Measurements from ENCODE around the gene LYZ. TPM values are rescaled to one million over a fixed set of nuclear protein-coding genes. Genes with fewer than 3 reads are reported as not detected.

Gene LYZ
- total RNA-seq, 2 donors from 2014 or later = 20.6 to 162 TPM

DNA sequence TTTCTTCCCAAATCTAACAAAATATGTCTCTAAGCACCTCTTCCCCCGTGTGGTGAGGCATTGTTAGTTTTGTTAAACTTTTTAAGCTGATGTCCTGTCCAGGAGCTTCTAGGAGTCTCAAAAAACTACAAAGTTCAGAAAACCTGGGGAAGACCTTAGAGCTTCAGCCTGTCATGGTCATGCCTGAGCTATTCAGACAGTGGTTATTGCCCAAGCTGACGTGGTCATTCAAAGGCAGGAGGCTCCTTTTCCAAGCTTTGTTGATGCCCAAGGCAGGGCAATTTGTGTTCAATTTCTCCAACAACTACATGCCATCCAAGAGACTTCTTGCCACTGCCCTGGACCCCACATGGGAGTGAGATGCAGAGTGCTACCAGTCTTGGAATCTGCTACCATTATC, 5.8 kb upstream of the LYZ start:
- no peak overlapping the region for H3K4me3 ChIP-seq
- TF ChIP-seq, protein P1, sequence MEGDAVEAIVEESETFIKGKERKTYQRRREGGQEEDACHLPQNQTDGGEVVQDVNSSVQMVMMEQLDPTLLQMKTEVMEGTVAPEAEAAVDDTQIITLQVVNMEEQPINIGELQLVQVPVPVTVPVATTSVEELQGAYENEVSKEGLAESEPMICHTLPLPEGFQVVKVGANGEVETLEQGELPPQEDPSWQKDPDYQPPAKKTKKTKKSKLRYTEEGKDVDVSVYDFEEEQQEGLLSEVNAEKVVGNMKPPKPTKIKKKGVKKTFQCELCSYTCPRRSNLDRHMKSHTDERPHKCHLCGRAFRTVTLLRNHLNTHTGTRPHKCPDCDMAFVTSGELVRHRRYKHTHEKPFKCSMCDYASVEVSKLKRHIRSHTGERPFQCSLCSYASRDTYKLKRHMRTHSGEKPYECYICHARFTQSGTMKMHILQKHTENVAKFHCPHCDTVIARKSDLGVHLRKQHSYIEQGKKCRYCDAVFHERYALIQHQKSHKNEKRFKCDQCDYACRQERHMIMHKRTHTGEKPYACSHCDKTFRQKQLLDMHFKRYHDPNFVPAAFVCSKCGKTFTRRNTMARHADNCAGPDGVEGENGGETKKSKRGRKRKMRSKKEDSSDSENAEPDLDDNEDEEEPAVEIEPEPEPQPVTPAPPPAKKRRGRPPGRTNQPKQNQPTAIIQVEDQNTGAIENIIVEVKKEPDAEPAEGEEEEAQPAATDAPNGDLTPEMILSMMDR (IDR thresholded peaks at IDR 0.05) = no peak
- no peaks in the 10 kb centered on the region for H3K9me3 ChIP-seq
- H3K36me3 ChIP-seq = no peaks in the 10 kb centered on the region
- no peak overlapping the region for H3K27ac ChIP-seq
- no peak overlapping the region for H3K9ac ChIP-seq (ENCODE audit: low read depth in 2 of 2, low read length in 2 of 2)
- no peaks in the 10 kb centered on the region for H3K27me3 ChIP-seq
- intact Hi-C loops (cut with DNase I) = no loop called here
- no peak for DNase-seq
- no peaks in the 10 kb centered on the region for H3K4me1 ChIP-seq

DNA sequence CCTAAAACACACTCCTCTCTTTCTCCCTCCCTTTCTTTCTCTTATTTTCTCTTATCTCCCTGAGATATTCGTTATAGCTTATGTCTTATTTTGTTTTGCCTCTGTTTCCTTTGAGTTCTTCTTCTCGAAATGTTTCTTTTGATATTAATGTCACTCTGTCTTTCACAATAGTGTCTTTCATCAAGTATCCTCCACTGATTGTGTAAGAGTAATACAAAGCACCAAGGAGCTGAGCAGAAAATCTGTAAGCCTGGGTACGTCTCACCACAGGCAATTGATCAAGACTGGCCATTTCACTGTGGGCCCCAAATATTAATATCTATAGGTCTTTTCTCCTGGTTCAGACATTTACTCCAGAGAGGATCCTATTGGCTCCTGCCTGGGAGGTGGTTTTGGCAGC, 4.8 kb upstream of the LYZ start:
- no peaks in the 10 kb centered on the region for H3K27me3 ChIP-seq
- no peaks in the 10 kb centered on the region for H3K9me3 ChIP-seq
- H3K9ac ChIP-seq (ENCODE audit: low read depth in 2 of 2, low read length in 2 of 2) = no peak overlapping the region
- intact Hi-C loops (cut with DNase I) = no loop called here
- no peaks in the 10 kb centered on the region for H3K36me3 ChIP-seq
- peaks cover 4% of the 10 kb centered on the region for H3K4me1 ChIP-seq
- no peak overlapping the region for H3K27ac ChIP-seq
- no peak overlapping the region for H3K4me3 ChIP-seq
- TF ChIP-seq, protein P1 (IDR thresholded peaks at IDR 0.05) = no peak
- DNase-seq = no peak

GRCh38 chr12:69343885-69344612, 4.1 kb upstream of the LYZ start:
- Histone ChIP-seq H3K9ac (ENCODE audit: low read depth in 2 of 2, low read length in 2 of 2) (no peak overlapping the region), H3K27me3 (no peaks in the 10 kb centered on the region), H3K4me1 (peaks cover 4% of the 10 kb centered on the region), H3K9me3 (no peaks in the 10 kb centered on the region), H3K4me3 (no peak overlapping the region), H3K36me3 (no peaks in the 10 kb centered on the region), H3K27ac (no peak overlapping the region)
- TF ChIP-seq, protein P1 (IDR thresholded peaks at IDR 0.05) = no peak
- DNase-seq = no peak
- intact Hi-C loops (cut with DNase I) = no loop called here

DNA sequence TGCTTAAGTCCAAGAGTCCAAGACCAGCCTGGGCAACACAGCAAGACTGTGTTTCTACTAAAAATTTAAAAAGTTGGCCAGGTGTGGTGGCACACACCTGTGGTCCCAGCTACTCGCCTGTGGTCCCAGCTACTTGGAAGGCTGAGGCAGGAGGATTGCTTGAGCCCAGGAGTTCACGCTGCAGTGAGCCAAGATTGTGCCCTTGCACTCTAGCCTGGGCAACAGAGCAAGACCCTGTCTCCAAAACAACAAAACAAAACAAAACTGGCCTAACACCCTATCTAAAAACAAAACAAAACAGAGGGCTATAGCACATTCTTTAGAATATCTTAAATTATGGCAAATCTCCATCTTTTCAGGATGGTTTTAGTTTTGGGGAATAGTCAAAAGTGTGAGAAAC, 3.1 kb upstream of the LYZ start:
- no peak for DNase-seq
- intact Hi-C loops (cut with DNase I) = no loop called here
- no peak overlapping the region for H3K9ac ChIP-seq (ENCODE audit: low read depth in 2 of 2, low read length in 2 of 2)
- H3K27ac ChIP-seq = no peak overlapping the region
- no peaks in the 10 kb centered on the region for H3K27me3 ChIP-seq
- TF ChIP-seq, protein P1 (IDR thresholded peaks at IDR 0.05) = no peak
- no peak overlapping the region for H3K4me3 ChIP-seq
- peaks cover 4% of the 10 kb centered on the region for H3K4me1 ChIP-seq
- no peaks in the 10 kb centered on the region for H3K36me3 ChIP-seq
- H3K9me3 ChIP-seq = no peaks in the 10 kb centered on the region

DNA sequence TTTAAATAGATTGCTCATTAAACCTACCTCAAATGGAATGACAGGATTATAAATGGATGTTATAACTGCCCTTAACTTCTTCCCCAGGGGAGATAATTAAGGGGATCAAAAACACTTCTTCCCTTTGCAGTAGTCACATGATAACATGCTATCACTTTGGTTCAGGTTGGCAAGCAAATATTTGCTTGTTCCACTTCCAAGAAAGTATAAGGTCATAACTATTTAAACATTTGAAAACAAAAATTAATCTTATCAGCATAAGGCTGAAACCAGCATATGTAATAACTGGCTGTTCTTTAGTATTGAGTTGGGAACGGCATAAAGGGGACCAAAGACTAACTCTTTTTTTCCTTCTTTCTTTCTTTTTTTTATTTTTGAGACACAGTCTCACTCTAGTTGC, 2.4 kb upstream of the LYZ start:
- no peak for DNase-seq

More for the DNA sequence above, 2.4 kb upstream of the LYZ start:
- peaks cover 4% of the 10 kb centered on the region for H3K4me1 ChIP-seq
- no peaks in the 10 kb centered on the region for H3K36me3 ChIP-seq
- H3K9me3 ChIP-seq = no peaks in the 10 kb centered on the region
- no peak overlapping the region for H3K4me3 ChIP-seq
- H3K27ac ChIP-seq = no peak overlapping the region
- TF ChIP-seq, protein P1 (IDR thresholded peaks at IDR 0.05) = no peak
- H3K9ac ChIP-seq (ENCODE audit: low read depth in 2 of 2, low read length in 2 of 2) = no peak overlapping the region
- no peaks in the 10 kb centered on the region for H3K27me3 ChIP-seq
- intact Hi-C loops (cut with DNase I) = no loop called here

Data from colonic mucosa (tissue), 4 donors.